IMR-90 (cell line): Measurements from ENCODE around the gene ADGRL3. TPM values are rescaled to one million over a fixed set of nuclear protein-coding genes. Genes with fewer than 3 reads are reported as not detected.

Experiments
- ATAC-seq: fragments of 200-7000 bp; cut with Tn5 transposase; 2 replicates; pipeline ENCODE4 v1.9.1; 2020; ENCODE audit warnings: low read depth, mild to moderate bottlenecking, moderate library complexity
- BruUV-seq: library from RNA; stranded (reverse); fragments of 400-500 nt; replicated peaks from 2 replicates; lab custom pipeline; 2021; lab: Mats Ljungman, UMichigan
- CTCF ChIA-PET: fragments of 300-600 bp; formaldehyde crosslinking; extraction: SDS; loops from one replicate; lab custom pipeline; 2021; ENCODE audit warnings: antibody characterized with exemption; lab: Yijun Ruan, JAX
- POLR2A ChIA-PET: fragments of 300-600 bp; sonication (Branson Sonifier 250); formaldehyde crosslinking; loops from one replicate; lab custom pipeline; 2022; ENCODE audit warnings: antibody characterized with exemption; ENCODE audit not compliant: unreplicated experiment; lab: Charles Lee
- DNase-seq: peaks from one replicate; pipeline ENCODE4 v3.0.0; 2013
- H2AFZ ChIP-seq: replicated peaks from 2 replicates; pipeline ENCODE3; 2013; ENCODE audit warnings: low read length, mild to moderate bottlenecking; ENCODE audit not compliant: poor library complexity
- H2AK5ac ChIP-seq: 2 replicates; pipeline ENCODE4 v1.6.1; 2013; ENCODE audit warnings: low read depth, low read length, inconsistent platforms
- H2AK9ac ChIP-seq: replicated peaks from 2 replicates; pipeline ENCODE3; 2013; ENCODE audit warnings: mild to moderate bottlenecking, low read depth, low read length, moderate library complexity; ENCODE audit not compliant: poor library complexity
- H2BK120ac ChIP-seq: 2 replicates; pipeline ENCODE4 v1.6.1; 2013; ENCODE audit warnings: low read depth, low read length, inconsistent platforms
- H2BK15ac ChIP-seq: 3 replicates; pipeline ENCODE4 v1.6.1; 2013; ENCODE audit warnings: low read depth, low read length, inconsistent platforms
- H2BK20ac ChIP-seq: 2 replicates; pipeline ENCODE4 v1.6.1; 2013; ENCODE audit warnings: low read depth, mild to moderate bottlenecking, inconsistent platforms, low read length, moderate library complexity
- H2BK5ac ChIP-seq: 2 replicates; pipeline ENCODE4 v1.6.1; 2013; ENCODE audit warnings: mild to moderate bottlenecking, low read depth, low read length, inconsistent platforms; ENCODE audit not compliant: poor library complexity, severe bottlenecking
- H3K14ac ChIP-seq: replicated peaks from 2 replicates; pipeline ENCODE4 v1.6.1; 2013; ENCODE audit warnings: low read depth, low read length, inconsistent platforms
- H3K18ac ChIP-seq: 2 replicates; pipeline ENCODE4 v1.6.1; 2013; ENCODE audit warnings: low read depth, low read length, control low read depth
- H3K23ac ChIP-seq: 2 replicates; pipeline ENCODE4 v1.6.1; 2013; ENCODE audit warnings: low read depth, low read length, inconsistent platforms
- H3K27ac ChIP-seq: 2 replicates; pipeline ENCODE4 v1.5.1; 2013; ENCODE audit warnings: mild to moderate bottlenecking, control low read depth, low read length; ENCODE audit not compliant: insufficient read depth
- H3K27me3 ChIP-seq: 2 replicates; pipeline ENCODE4 v1.6.1; 2013; ENCODE audit warnings: low read length; ENCODE audit not compliant: control insufficient read depth, insufficient read depth
- H3K36me3 ChIP-seq: 2 replicates; pipeline ENCODE4 v1.6.1; 2013; ENCODE audit warnings: low read length, mixed read lengths; ENCODE audit not compliant: control insufficient read depth, insufficient read depth
- H3K4ac ChIP-seq: 2 replicates; pipeline ENCODE4 v1.6.1; 2013; ENCODE audit warnings: low read depth, low read length, inconsistent platforms
- H3K4me1 ChIP-seq: 2 replicates; pipeline ENCODE4 v1.6.1; 2013; ENCODE audit warnings: low read length, mixed read lengths; ENCODE audit not compliant: control insufficient read depth, insufficient read depth
- H3K4me2 ChIP-seq: 2 replicates; pipeline ENCODE4 v1.6.1; 2013; ENCODE audit warnings: low read depth, mild to moderate bottlenecking, control low read depth, low read length, moderate library complexity
- H3K4me3 ChIP-seq: 2 replicates; pipeline ENCODE4 v1.5.1; 2013; ENCODE audit warnings: low read depth, mild to moderate bottlenecking, control low read depth, low read length, moderate library complexity; ENCODE audit not compliant: insufficient read depth
- H3K56ac ChIP-seq: 2 replicates; pipeline ENCODE4 v1.6.1; 2013; ENCODE audit warnings: low read length, inconsistent platforms; ENCODE audit not compliant: insufficient read depth; ENCODE audit errors: extremely low read depth
- H3K79me1 ChIP-seq, 2 experiments: 2 replicates each; pipeline ENCODE4 v1.6.1; 2013; ENCODE audit warnings: low read length in 2 of 2, inconsistent platforms in 1 of 2, low read depth in 1 of 2
- H3K9ac ChIP-seq: 2 replicates; pipeline ENCODE4 v1.6.1; 2013; ENCODE audit warnings: low read depth, low read length, control low read depth
- H3K9me1 ChIP-seq: 2 replicates; pipeline ENCODE4 v1.6.1; 2013; ENCODE audit warnings: low read length, inconsistent platforms; ENCODE audit not compliant: insufficient read depth
- H3K9me3 ChIP-seq: 2 replicates; pipeline ENCODE4 v1.6.1; 2013; ENCODE audit warnings: low read length; ENCODE audit not compliant: control insufficient read depth, insufficient read depth
- H4K20me1 ChIP-seq: 2 replicates; pipeline ENCODE4 v1.6.1; 2013; ENCODE audit warnings: low read length, inconsistent platforms; ENCODE audit not compliant: insufficient read depth
- H4K5ac ChIP-seq: 2 replicates; pipeline ENCODE4 v1.6.1; 2013; ENCODE audit warnings: mild to moderate bottlenecking, low read depth, low read length, control low read depth
- H4K8ac ChIP-seq, 2 experiments: 2 replicates each; pipeline ENCODE4 v1.6.1; 2013; ENCODE audit warnings: low read depth in 2 of 2, low read length in 2 of 2, control low read depth in 1 of 2, inconsistent platforms in 1 of 2
- H4K91ac ChIP-seq: 2 replicates; pipeline ENCODE4 v1.6.1; 2013; ENCODE audit warnings: low read depth, low read length, inconsistent platforms; ENCODE audit not compliant: insufficient read depth
- BHLHE40 ChIP-seq: fragments of 150-350 bp; IDR thresholded peaks from 2 replicates; pipeline ENCODE4 v1.6.1; 2016; ENCODE audit warnings: mild to moderate bottlenecking, low read depth, low read length
- CTCF ChIP-seq: conservative IDR thresholded peaks from 2 replicates; pipeline ENCODE4 v1.5.1; 2012; ENCODE audit warnings: mild to moderate bottlenecking, low read depth, low read length, improper control_type of control experiment
- MAZ ChIP-seq: IDR thresholded peaks from 2 replicates; pipeline ENCODE4 v1.6.1; 2012; ENCODE audit warnings: low read depth, mild to moderate bottlenecking, low read length, improper control_type of control experiment, moderate library complexity, borderline replicate concordance
- MXI1 ChIP-seq: IDR thresholded peaks from 2 replicates; pipeline ENCODE4 v1.6.1; 2012; ENCODE audit warnings: low read depth, mild to moderate bottlenecking, low read length, moderate library complexity, borderline replicate concordance
- WGBS, 2 experiments: methylation state at CpG; one replicate each; pipeline versions ENCODE4 v1.1.5 to v1.1.7; 2013; ENCODE audit warnings: missing lambda C conversion rate in 2 of 2; ENCODE audit not compliant: insufficient read length in 1 of 2; ENCODE audit errors: extremely low coverage in 2 of 2; 5-methylcytosine and 5-hydroxymethylcytosine counted together
- dilution Hi-C: fragments of 300-500 bp; cut with HindIII; formaldehyde crosslinking; loops from one replicate; pipeline ENCODE4 v1.14.3; 2018; ENCODE audit warnings: low sequenced_read_pairs; ENCODE audit not compliant: unreplicated experiment
- in situ Hi-C: fragments of 300-500 bp; cut with MboI; formaldehyde crosslinking; loops from 3 replicates; pipeline ENCODE4 v1.14.3; 2019; ENCODE audit warnings: low sequenced_read_pairs, inconsistent platforms, mixed read lengths
- intact Hi-C: fragments of 100-400 bp; cut with micrococcal nuclease; formaldehyde crosslinking; loops from 2 replicates; pipeline ENCODE4 v1.10.0; 2022
- polyA plus RNA-seq, 3 experiments: library from polyadenylated mRNA; depleted of rRNA; stranded (reverse); fragments of >200 nt; gene quantifications; 2 replicates each; pipeline ENCODE4 v1.2.3, GENCODE V29; 2012; ENCODE audit warnings: low replicate concordance in 1 of 3
- total RNA-seq: library from RNA; depleted of rRNA; stranded (reverse); fragments of >200 nt; gene quantifications from 2 replicates; pipeline ENCODE4 v1.2.3, GENCODE V29; 2012

The ADGRL3 gene
- total and polyA plus RNA-seq, 2 of the 4 experiments (the other 2 are of a cell fraction): 0.46 to 2.5 TPM

DNA sequence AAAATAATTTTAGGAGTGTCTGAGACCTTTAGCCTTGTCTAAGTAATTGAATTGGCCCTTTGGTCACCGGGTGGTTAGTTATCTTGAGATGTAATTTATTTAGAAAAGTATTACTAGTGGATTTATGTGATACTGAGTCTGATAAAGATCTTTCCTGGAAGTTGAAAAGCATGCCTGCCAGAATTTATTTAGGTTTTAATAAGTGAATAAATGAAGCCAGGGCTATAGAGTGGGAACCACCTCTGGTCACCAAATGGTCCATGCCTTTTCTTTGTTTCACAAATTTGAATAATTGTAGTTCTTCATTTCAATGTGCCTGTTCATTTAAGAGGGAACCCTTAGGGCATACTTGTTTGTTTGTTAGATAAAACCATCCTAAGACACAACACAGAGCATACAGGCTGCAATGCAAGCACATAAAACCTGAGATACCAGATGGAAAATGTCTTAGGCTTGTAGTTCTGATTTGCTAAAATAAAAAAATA, 627.8 kb downstream of the ADGRL3 start:
- Histone ChIP-seq H3K4me2 (no peak overlapping the region), H3K18ac (no peak overlapping the region), H3K23ac (no peak overlapping the region), H2BK5ac (no peak overlapping the region), H3K9me3 (no peaks in the 10 kb centered on the region), H4K20me1 (no peaks in the 10 kb centered on the region), H3K4ac (no peak overlapping the region), H3K27ac (no peak overlapping the region), H3K27me3 (no peaks in the 10 kb centered on the region), H3K36me3 (no peaks in the 10 kb centered on the region), H2AK9ac (no peak overlapping the region), H2BK120ac (no peak overlapping the region), H3K9me1 (no peaks in the 10 kb centered on the region), H4K8ac (no peak overlapping the region), H3K4me3 (no peak overlapping the region), H3K4me1 (no peaks in the 10 kb centered on the region), H3K9ac (no peak overlapping the region), H3K14ac (no peak overlapping the region), H2AFZ (no peak overlapping the region), H3K56ac (no peak overlapping the region), H2AK5ac (no peak overlapping the region), H2BK15ac (no peak overlapping the region), H4K91ac (no peak overlapping the region), H3K79me1 (no peaks in the 10 kb centered on the region), H4K5ac (no peak overlapping the region), H2BK20ac (no peak overlapping the region)
- no peak for TF ChIP-seq MXI1
- no peak for TF ChIP-seq MAZ
- TF ChIP-seq BHLHE40: no peak
- TF ChIP-seq CTCF: no peak
- in situ Hi-C loops: no loop called here
- ChIA-PET CTCF (no interaction called here), POLR2A (no interaction called here)
- BruUV-seq: no TSS peak
- no CpG with 5 or more reads among the region's 1 CpG for WGBS, 2 experiments
- intact Hi-C loops: no loop called here
- DNase-seq (no peak), ATAC-seq (no peak)
- dilution Hi-C loops: no loop called here
